OCI-LY3 (cell line): ENCODE results near the gene SMG7.

Source experiments
- CTCF ChIP-seq: fragments of 200-600, 300-600 bp; sonication (generic); IDR thresholded peaks from 2 replicates; pipeline ENCODE4 v1.5.1; 2014; ENCODE audit warnings: antibody characterized with exemption, low read length, low read depth
- EZH2phosphoT487 ChIP-seq: fragments of 200-600 bp; shearing (Covaris generic); IDR thresholded peaks from 2 replicates; pipeline ENCODE4 v1.6.1; 2018; ENCODE audit warnings: antibody characterized with exemption, mixed run types, low read depth

- 0 out of 2 replicates have a peak, but pooled peaks have one; percentile 6 for TF ChIP-seq CTCF
- no peak for TF ChIP-seq EZH2phosphoT487
Measured at GRCh38 chr1:183472488-183473216, at the start of gene SMG7.
